AG10803 (cell line): ENCODE data around the gene BCL6.

Experiments used
- DNase-seq: peaks from one replicate; pipeline ENCODE4 v3.0.0; 2010; ENCODE audit warnings: low read depth
- H3K4me3 ChIP-seq: 2 replicates; pipeline ENCODE4 v1.5.1; 2011; ENCODE audit warnings: mild to moderate bottlenecking, low read length, control low read depth
- TF ChIP-seq, protein P1 (sequence below): conservative IDR thresholded peaks from 2 replicates; pipeline ENCODE4 v1.5.1; 2011; ENCODE audit warnings: mild to moderate bottlenecking, low read length, control low read depth, inconsistent platforms

The BCL6 gene

DNA sequence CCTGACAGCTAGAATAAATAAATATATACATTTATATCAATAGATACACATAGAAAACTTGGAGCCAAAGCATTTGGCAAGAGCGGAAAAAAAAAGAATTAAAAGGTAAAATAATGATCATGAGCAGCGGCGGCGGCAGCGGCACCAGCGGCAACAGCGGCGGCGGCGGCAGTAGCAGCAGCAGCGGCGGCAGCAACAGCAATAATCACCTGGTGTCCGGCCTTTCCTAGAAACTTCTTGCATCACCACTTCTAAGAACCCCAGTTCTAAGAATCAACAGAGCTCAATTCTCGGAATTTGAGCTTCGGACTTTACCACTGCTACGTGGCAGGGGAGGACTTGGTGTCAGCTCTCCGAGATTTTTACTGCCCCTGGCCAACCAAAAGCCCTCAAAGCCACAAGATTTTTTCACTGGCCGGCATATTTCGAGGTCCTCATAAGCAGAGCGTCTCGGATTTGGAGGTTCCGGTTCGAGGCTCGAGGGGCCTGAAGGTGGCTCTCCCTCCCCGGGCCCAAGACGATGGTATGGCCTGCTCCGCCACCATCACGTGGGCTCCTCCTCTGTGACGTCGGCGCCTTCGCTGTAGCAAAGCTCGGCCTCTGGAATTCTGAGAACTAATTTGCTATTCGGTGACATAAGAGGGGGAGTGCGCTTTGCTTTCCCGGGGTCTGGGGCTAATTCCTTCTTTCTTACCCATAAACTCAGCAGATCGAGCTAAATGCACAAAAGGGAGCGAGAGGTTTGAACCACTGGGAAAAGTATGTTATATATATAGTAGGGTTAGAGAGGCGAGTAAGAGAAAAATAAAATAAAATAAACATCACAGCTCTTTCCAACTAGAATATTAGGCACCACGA is at the start of gene BCL6:
BCL6 (minus strand) TSS at position 268 of the 858 bp plus-strand sequence. CDS start 11,775 bp downstream, outside the sequence.
- TF ChIP-seq, protein P1, sequence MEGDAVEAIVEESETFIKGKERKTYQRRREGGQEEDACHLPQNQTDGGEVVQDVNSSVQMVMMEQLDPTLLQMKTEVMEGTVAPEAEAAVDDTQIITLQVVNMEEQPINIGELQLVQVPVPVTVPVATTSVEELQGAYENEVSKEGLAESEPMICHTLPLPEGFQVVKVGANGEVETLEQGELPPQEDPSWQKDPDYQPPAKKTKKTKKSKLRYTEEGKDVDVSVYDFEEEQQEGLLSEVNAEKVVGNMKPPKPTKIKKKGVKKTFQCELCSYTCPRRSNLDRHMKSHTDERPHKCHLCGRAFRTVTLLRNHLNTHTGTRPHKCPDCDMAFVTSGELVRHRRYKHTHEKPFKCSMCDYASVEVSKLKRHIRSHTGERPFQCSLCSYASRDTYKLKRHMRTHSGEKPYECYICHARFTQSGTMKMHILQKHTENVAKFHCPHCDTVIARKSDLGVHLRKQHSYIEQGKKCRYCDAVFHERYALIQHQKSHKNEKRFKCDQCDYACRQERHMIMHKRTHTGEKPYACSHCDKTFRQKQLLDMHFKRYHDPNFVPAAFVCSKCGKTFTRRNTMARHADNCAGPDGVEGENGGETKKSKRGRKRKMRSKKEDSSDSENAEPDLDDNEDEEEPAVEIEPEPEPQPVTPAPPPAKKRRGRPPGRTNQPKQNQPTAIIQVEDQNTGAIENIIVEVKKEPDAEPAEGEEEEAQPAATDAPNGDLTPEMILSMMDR: 0 out of 2 replicates have a peak, but pooled peaks have one; percentile 0

GRCh38 chr3:187794731-187795130 is 49.5 kb upstream of the BCL6 start:
- TF ChIP-seq, protein P1: no peak
- DNase-seq: no peak
- no peak overlapping the region for H3K4me3 ChIP-seq

More for the DNA sequence above, at the start of gene BCL6:
- DNase-seq: peak; percentile 99
- peak within 1 kb of the TSS; percentile 98 for H3K4me3 ChIP-seq

DNA sequence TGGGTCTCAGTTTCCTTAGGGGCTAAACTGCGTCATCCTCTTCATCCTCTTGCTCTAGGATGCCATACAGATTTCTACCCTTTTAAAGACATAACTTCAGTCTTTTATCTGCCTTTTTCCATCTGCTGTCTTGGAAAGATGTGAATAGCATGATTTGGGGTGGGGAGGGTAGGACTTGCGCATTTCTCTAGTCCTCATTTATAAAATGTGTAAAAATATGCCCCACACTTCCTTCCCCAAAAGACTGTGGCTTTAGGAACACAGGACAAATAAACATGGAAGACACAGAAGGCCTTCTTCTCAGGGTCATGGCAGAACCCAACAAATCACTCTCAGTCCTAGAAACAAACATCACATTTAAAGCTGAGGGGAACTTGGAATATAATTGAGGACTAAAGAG is 48.4 kb upstream of the BCL6 start:
- TF ChIP-seq, protein P1: no peak
- no peak overlapping the region for H3K4me3 ChIP-seq
- no peak for DNase-seq

DNA sequence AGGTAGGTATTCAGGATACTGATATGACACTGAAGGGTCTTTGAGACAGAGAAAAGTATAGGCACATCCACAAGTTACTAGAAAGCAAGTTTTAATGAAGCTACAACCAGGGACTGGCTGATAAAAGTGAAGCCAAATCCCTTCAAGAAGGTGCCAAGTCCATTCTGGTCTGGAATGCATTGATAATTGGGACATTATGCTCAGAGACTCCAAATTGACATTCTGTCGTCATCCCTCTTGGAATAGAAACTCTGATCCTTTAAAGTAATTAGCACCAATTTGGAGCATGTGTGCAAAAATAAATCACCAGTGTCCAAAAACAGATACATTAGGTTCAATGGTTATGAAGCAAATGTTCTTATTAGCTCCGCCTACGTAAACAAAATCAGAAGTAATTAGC is 47.3 kb upstream of the BCL6 start:
- DNase-seq: peak; percentile 29
- H3K4me3 ChIP-seq: no peak overlapping the region
- TF ChIP-seq, protein P1: no peak

DNA sequence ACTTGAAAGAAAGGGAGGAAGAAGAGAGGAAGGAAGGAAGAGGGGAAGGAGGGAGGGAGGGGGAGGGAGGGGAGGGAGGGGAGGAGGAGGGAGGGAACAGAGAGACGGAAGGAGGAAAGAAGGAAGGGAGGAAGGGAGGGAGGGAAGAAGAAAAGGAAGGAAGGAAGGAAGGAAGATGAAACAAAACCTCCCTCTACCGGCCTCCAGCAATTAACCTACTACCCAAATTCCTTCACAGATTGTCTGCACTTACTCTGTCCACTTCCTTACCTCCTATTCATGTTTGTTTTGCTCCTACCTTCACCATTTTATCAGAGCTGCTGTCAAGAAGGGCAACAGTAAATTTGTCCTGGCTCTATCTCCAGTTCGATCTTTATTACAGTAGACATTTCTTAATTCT is 44.6 kb upstream of the BCL6 start:
- TF ChIP-seq, protein P1: no peak
- no peak overlapping the region for H3K4me3 ChIP-seq
- no peak for DNase-seq

GRCh38 chr3:187788984-187789857 is 44.0 kb upstream of the BCL6 start:
- TF ChIP-seq, protein P1: no peak
- DNase-seq: no peak
- H3K4me3 ChIP-seq: no peak overlapping the region
